Brain microvascular endothelial cell (primary cell): ENCODE data around the gene ADARB2.

Experiments
- DNase-seq: peaks from one replicate; pipeline ENCODE4 v3.0.0-alpha.2; 2020
- H3K27ac ChIP-seq: fragments of 250-450 bp; sonication (Bioruptor Pico); 2 replicates; pipeline ENCODE4 v1.5.1; 2020; ENCODE audit warnings: mild to moderate bottlenecking, moderate library complexity
- H3K27me3 ChIP-seq: fragments of 250-450 bp; sonication (Bioruptor Pico); replicated peaks from 2 replicates; pipeline ENCODE4 v1.5.1; 2020; ENCODE audit warnings: mild to moderate bottlenecking
- H3K36me3 ChIP-seq: fragments of 250-450 bp; sonication (Bioruptor Pico); replicated peaks from 2 replicates; pipeline ENCODE4 v1.5.1; 2020; ENCODE audit warnings: mild to moderate bottlenecking
- H3K4me3 ChIP-seq: 2 replicates; pipeline ENCODE4 v1.5.1; 2011; ENCODE audit warnings: low read depth, mild to moderate bottlenecking, control low read depth, low read length, moderate library complexity
- CTCF ChIP-seq: IDR thresholded peaks from 2 replicates; pipeline ENCODE4 v1.5.1; 2011; ENCODE audit warnings: low read depth, mild to moderate bottlenecking, moderate library complexity, low read length, control low read depth, inconsistent platforms; ENCODE audit errors: missing control alignments
- in situ Hi-C: cut with HindIII; loops from 2 replicates; pipeline ENCODE4 v1.10.0; 2017; ENCODE audit warnings: low sequenced_read_pairs, low pct_ligation_motif_present

ADARB2 gene

GRCh38 chr10:1393481-1393880, 343.8 kb downstream of the ADARB2 start:
- DNase-seq: no peak
- H3K4me3 ChIP-seq: no peak overlapping the region
- H3K27me3 ChIP-seq: no peaks in the 10 kb centered on the region
- in situ Hi-C loops: no loop called here
- no peaks in the 10 kb centered on the region for H3K36me3 ChIP-seq
- H3K27ac ChIP-seq: no peak overlapping the region
- TF ChIP-seq CTCF: no peak

- Histone ChIP-seq H3K36me3 (no peaks in the 10 kb centered on the region), H3K27me3 (no peaks in the 10 kb centered on the region), H3K27ac (no peak overlapping the region), H3K4me3 (no peak overlapping the region)
- in situ Hi-C loops: no loop called here
- no peak for TF ChIP-seq CTCF
- no peak for DNase-seq
These were observed 345.2 kb downstream of the ADARB2 start for GRCh38 chr10:1392127-1392526.

- Histone ChIP-seq H3K27ac (no peak overlapping the region), H3K36me3 (no peaks in the 10 kb centered on the region), H3K27me3 (no peaks in the 10 kb centered on the region), H3K4me3 (no peak overlapping the region)
- TF ChIP-seq CTCF: no peak
- DNase-seq: no peak
- in situ Hi-C loops: no loop called here
These were observed 347.1 kb downstream of the ADARB2 start for GRCh38 chr10:1390200-1390599.

GRCh38 chr10:1384026-1384425, 353.3 kb downstream of the ADARB2 start:
- TF ChIP-seq CTCF: no peak
- Histone ChIP-seq H3K27ac (no peak overlapping the region), H3K27me3 (no peaks in the 10 kb centered on the region), H3K36me3 (no peaks in the 10 kb centered on the region), H3K4me3 (no peak overlapping the region)
- no peak for DNase-seq
- in situ Hi-C loops: no loop called here

- in situ Hi-C loops: no loop called here
- DNase-seq: no peak
- Histone ChIP-seq H3K4me3 (no peak overlapping the region), H3K36me3 (no peaks in the 10 kb centered on the region), H3K27ac (no peak overlapping the region), H3K27me3 (no peaks in the 10 kb centered on the region)
- no peak for TF ChIP-seq CTCF
These were observed 354.6 kb downstream of the ADARB2 start for GRCh38 chr10:1382711-1383110.

- DNase-seq: no peak
- Histone ChIP-seq H3K27ac (no peak overlapping the region), H3K36me3 (no peaks in the 10 kb centered on the region), H3K4me3 (no peak overlapping the region), H3K27me3 (no peaks in the 10 kb centered on the region)
- TF ChIP-seq CTCF: no peak
- in situ Hi-C loops: no loop called here
These were observed 356.0 kb downstream of the ADARB2 start for GRCh38 chr10:1381339-1381738.
